Stimulated activated naive CD4-positive, alpha-beta T cell treated with Interleukin-2 at 50 U/mL for 16 hours (primary cell): ENCODE results near the gene MYORG.

Experiments used
- DNase-seq: peaks from one replicate; lab custom pipeline; 2025; lab: John Stamatoyannopoulos, UW

Gene MYORG

GRCh38 chr9:34376596-34377403 is at the start of gene MYORG:
Gene MYORG, minus strand, starts transcription at chr9:34376898. Its CDS starts 3,955 bp downstream, at chr9:34372943.
- peak; percentile 98 for DNase-seq

GRCh38 chr9:34419716-34420504 is 43.2 kb upstream of the MYORG start:
- no peak for DNase-seq

- no peak for DNase-seq
Measured at GRCh38 chr9:34417734-34418133, 41.0 kb upstream of the MYORG start.

GRCh38 chr9:34413231-34413852 is 36.6 kb upstream of the MYORG start:
- DNase-seq: no peak

- no peak for DNase-seq
Measured at GRCh38 chr9:34412336-34412735, 35.6 kb upstream of the MYORG start.

- no peak for DNase-seq
Measured at GRCh38 chr9:34409154-34409553, 32.5 kb upstream of the MYORG start.

- DNase-seq: no peak
Measured at GRCh38 chr9:34408173-34408572, 31.5 kb upstream of the MYORG start.

- DNase-seq: no peak
Measured at GRCh38 chr9:34406219-34406618, 29.5 kb upstream of the MYORG start.

GRCh38 chr9:34405719-34406118 is 29.0 kb upstream of the MYORG start:
- DNase-seq: no peak

GRCh38 chr9:34403554-34404380 is 27.1 kb upstream of the MYORG start:
- peak; percentile 34 for DNase-seq

GRCh38 chr9:34400686-34401602 is 24.2 kb upstream of the MYORG start:
- no peak for DNase-seq

GRCh38 chr9:34400275-34400674 is 23.6 kb upstream of the MYORG start:
- DNase-seq: no peak

GRCh38 chr9:34399729-34400128 is 23.0 kb upstream of the MYORG start:
- no peak for DNase-seq

- DNase-seq: no peak
Measured at GRCh38 chr9:34398875-34399274, 22.2 kb upstream of the MYORG start.

GRCh38 chr9:34396276-34397214 is 19.8 kb upstream of the MYORG start:
- no peak for DNase-seq

- no peak for DNase-seq
Measured at GRCh38 chr9:34392511-34392910, 15.8 kb upstream of the MYORG start.

- no peak for DNase-seq
Measured at GRCh38 chr9:34387239-34387638, 10.5 kb upstream of the MYORG start.

GRCh38 chr9:34386656-34387055 is 10.0 kb upstream of the MYORG start:
- no peak for DNase-seq

- DNase-seq: no peak
Measured at GRCh38 chr9:34385561-34386230, 9.0 kb upstream of the MYORG start.
